NCI-H526 (cell line): ENCODE data around the gene CNST.
A peak's percentile ranks its signal among the peaks of the same experiment; 100 is the strongest.
"Not testable (repeated sequence)": the region's sequence is repeated elsewhere in the genome, so short reads cannot be mapped to it uniquely, and the experiment has no call there.

Source experiments
- DNase-seq, 2 experiments: peaks; one replicate each; lab custom pipeline; 2025; lab: John Stamatoyannopoulos, UW

CNST gene

GRCh38 chr1:246558041-246558440 lies 8.2 kb upstream of the CNST start:
- DNase-seq = no peak

- DNase-seq = no peak
These were observed 6.9 kb upstream of the CNST start for GRCh38 chr1:246559310-246559709.

GRCh38 chr1:246560833-246561232 lies 5.4 kb upstream of the CNST start:
- DNase-seq = not testable (repeated sequence)

- DNase-seq = no peak
These were observed 1.2 kb upstream of the CNST start for GRCh38 chr1:246564839-246565750.

GRCh38 chr1:246565751-246566127 lies 517 bp upstream of the CNST start:
- DNase-seq = peak; percentile 48

GRCh38 chr1:246566813-246567645 lies 773 bp downstream of the CNST start:
- peak in 1 of 2 experiments; percentile 58 for DNase-seq

- no peak for DNase-seq
These were observed 1.5 kb downstream of the CNST start for GRCh38 chr1:246567646-246568235.

- DNase-seq = no peak
These were observed 3.3 kb downstream of the CNST start for GRCh38 chr1:246569248-246570238.

GRCh38 chr1:246571309-246571708 lies 5.1 kb downstream of the CNST start:
- not testable (repeated sequence) for DNase-seq

GRCh38 chr1:246571953-246572352 lies 5.7 kb downstream of the CNST start:
- DNase-seq = no peak

GRCh38 chr1:246572785-246573184 lies 6.5 kb downstream of the CNST start:
- no peak for DNase-seq

GRCh38 chr1:246573491-246573890 lies 7.2 kb downstream of the CNST start:
- DNase-seq = no peak

GRCh38 chr1:246576709-246577032 lies 10.4 kb downstream of the CNST start:
- no peak for DNase-seq

GRCh38 chr1:246577082-246577719 lies 10.9 kb downstream of the CNST start:
- no peak for DNase-seq

- no peak for DNase-seq
These were observed 11.5 kb downstream of the CNST start for GRCh38 chr1:246577720-246578106.

- DNase-seq = no peak
These were observed 13.6 kb downstream of the CNST start for GRCh38 chr1:246579818-246580217.

GRCh38 chr1:246580497-246581370 lies 14.5 kb downstream of the CNST start:
- no peak for DNase-seq

- no peak for DNase-seq
These were observed 16.2 kb downstream of the CNST start for GRCh38 chr1:246582301-246583055.

GRCh38 chr1:246583056-246583440 lies 16.8 kb downstream of the CNST start:
- no peak for DNase-seq
